ENCODE results near the gene CST11. TPM values are rescaled to one million over a fixed set of nuclear protein-coding genes. Genes with fewer than 3 reads are reported as not detected.

Gene CST11
- polyA plus RNA-seq, 1 donor = not detected

- peak; percentile 90 to 93 for DNase-seq
- Histone ChIP-seq H3K9me3 (ENCODE audit: control insufficient read depth, low read depth, low read length) (no peaks in the 10 kb centered on the region), H3K4me3 (ENCODE audit: low read length) (peak within 1 kb of the TSS; percentile 94), H3K27ac (ENCODE audit: low read length) (peak within 1 kb of the TSS; percentile 5), H3K4me1 (ENCODE audit: control insufficient read depth, insufficient read depth, low read length) (peaks cover 6% of the 10 kb centered on the region), H3K36me3 (ENCODE audit: control insufficient read depth, insufficient read depth, low read length) (no peaks in the 10 kb centered on the region), H3K27me3 (ENCODE audit: control insufficient read depth, insufficient read depth, low read length) (no peaks in the 10 kb centered on the region)
- 0% methylated on average over 2 of the region's 64 CpGs for WGBS (ENCODE audit: insufficient coverage, low lambda C conversion rate)
Measured at GRCh38 chr20:23420943-23421931, 31.4 kb downstream of the CST11 start, which contains the start of gene NAPB. NAPB (minus strand) TSS chr20:23421488; CDS start chr20:23421402, 86 bp downstream.

GRCh38 chr20:23419995-23420901 is 32.4 kb downstream of the CST11 start:
- peak; percentile 20 to 71 for DNase-seq
- Histone ChIP-seq H3K27me3 (ENCODE audit: control insufficient read depth, insufficient read depth, low read length) (no peaks in the 10 kb centered on the region), H3K4me3 (ENCODE audit: low read length) (peak overlapping the region; percentile 94), H3K9me3 (ENCODE audit: control insufficient read depth, low read depth, low read length) (no peaks in the 10 kb centered on the region), H3K27ac (ENCODE audit: low read length) (peak overlapping the region; percentile 5), H3K4me1 (ENCODE audit: control insufficient read depth, insufficient read depth, low read length) (peaks cover 6% of the 10 kb centered on the region), H3K36me3 (ENCODE audit: control insufficient read depth, insufficient read depth, low read length) (no peaks in the 10 kb centered on the region)
- WGBS (ENCODE audit: insufficient coverage, low lambda C conversion rate) = 7% methylated on average over 3 of the region's 58 CpGs

DNA sequence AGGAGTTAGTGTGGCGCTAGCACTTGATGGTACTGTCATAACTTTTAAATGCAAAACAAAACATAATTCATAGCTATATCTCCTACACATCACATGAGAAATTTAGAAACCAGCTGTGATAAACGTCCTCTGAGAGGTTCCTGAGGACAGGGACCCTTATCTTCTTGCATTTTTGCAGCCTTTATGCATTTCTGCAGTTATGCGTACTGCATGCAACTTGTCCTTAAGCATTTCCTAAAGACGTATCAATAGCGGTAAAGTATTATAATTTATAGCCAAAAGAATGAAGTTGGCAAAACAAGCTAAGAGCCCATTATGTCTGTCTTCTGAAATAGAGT is 33.0 kb downstream of the CST11 start:
- Histone ChIP-seq H3K36me3 (ENCODE audit: control insufficient read depth, insufficient read depth, low read length) (no peaks in the 10 kb centered on the region), H3K4me1 (ENCODE audit: control insufficient read depth, insufficient read depth, low read length) (peaks cover 6% of the 10 kb centered on the region), H3K27ac (ENCODE audit: low read length) (no peak overlapping the region), H3K4me3 (ENCODE audit: low read length) (peak overlapping the region; percentile 94), H3K27me3 (ENCODE audit: control insufficient read depth, insufficient read depth, low read length) (no peaks in the 10 kb centered on the region), H3K9me3 (ENCODE audit: control insufficient read depth, low read depth, low read length) (no peaks in the 10 kb centered on the region)
- DNase-seq = no peak
- WGBS (ENCODE audit: insufficient coverage, low lambda C conversion rate) = 88% methylated on average over 1 of the region's 5 CpGs

- Histone ChIP-seq H3K36me3 (ENCODE audit: control insufficient read depth, insufficient read depth, low read length) (no peaks in the 10 kb centered on the region), H3K4me3 (ENCODE audit: low read length) (no peak overlapping the region), H3K9me3 (ENCODE audit: control insufficient read depth, low read depth, low read length) (no peaks in the 10 kb centered on the region), H3K27me3 (ENCODE audit: control insufficient read depth, insufficient read depth, low read length) (no peaks in the 10 kb centered on the region), H3K27ac (ENCODE audit: low read length) (no peak overlapping the region), H3K4me1 (ENCODE audit: control insufficient read depth, insufficient read depth, low read length) (peaks cover 6% of the 10 kb centered on the region)
- no peak for DNase-seq
Measured at GRCh38 chr20:23417861-23418260, 34.8 kb downstream of the CST11 start.

DNA sequence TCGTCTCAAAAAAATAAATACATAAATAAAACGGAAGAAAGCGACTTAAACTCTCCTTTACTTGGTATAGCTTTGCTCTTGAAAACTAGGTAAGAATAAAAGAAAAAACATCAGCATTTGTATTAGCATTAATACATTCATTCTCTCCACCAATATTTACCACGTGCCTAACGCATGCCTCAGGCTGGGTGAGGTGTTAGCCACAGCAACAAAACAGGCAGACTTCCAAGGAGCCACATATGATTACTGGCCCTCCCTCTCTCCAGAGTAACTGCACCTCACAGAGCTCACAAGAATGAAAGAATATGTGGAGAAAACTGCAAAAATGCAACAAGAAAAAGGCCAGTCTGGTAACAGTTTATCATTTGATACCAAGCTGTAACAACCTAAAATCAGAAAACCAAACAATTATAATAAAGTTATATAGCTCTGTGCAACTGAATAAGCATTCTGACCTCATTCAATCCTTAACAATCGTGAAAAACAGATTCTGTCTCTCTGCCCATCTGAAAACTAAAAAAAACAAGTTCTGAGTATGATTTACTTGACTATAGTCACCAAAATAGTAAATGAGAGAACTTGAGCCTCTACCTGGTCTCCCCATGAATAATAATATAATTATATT is 36.6 kb downstream of the CST11 start:
- no peak for DNase-seq

GRCh38 chr20:23415555-23415954 is 37.1 kb downstream of the CST11 start:
- DNase-seq = no peak
- 70% methylated on average over 2 of the region's 5 CpGs for WGBS (ENCODE audit: insufficient coverage, low lambda C conversion rate)
- Histone ChIP-seq H3K9me3 (ENCODE audit: control insufficient read depth, low read depth, low read length) (no peaks in the 10 kb centered on the region), H3K4me1 (ENCODE audit: control insufficient read depth, insufficient read depth, low read length) (peaks cover 3% of the 10 kb centered on the region), H3K27me3 (ENCODE audit: control insufficient read depth, insufficient read depth, low read length) (no peaks in the 10 kb centered on the region), H3K4me3 (ENCODE audit: low read length) (no peak overlapping the region), H3K27ac (ENCODE audit: low read length) (no peak overlapping the region), H3K36me3 (ENCODE audit: control insufficient read depth, insufficient read depth, low read length) (no peaks in the 10 kb centered on the region)

More for the DNA sequence above, 36.6 kb downstream of the CST11 start:
- WGBS (ENCODE audit: insufficient coverage, low lambda C conversion rate) = 100% methylated on average over 2 of the region's 6 CpGs
- Histone ChIP-seq H3K36me3 (ENCODE audit: control insufficient read depth, insufficient read depth, low read length) (no peaks in the 10 kb centered on the region), H3K4me1 (ENCODE audit: control insufficient read depth, insufficient read depth, low read length) (peaks cover 3% of the 10 kb centered on the region), H3K9me3 (ENCODE audit: control insufficient read depth, low read depth, low read length) (no peaks in the 10 kb centered on the region), H3K27ac (ENCODE audit: low read length) (no peak overlapping the region), H3K4me3 (ENCODE audit: low read length) (no peak overlapping the region), H3K27me3 (ENCODE audit: control insufficient read depth, insufficient read depth, low read length) (no peaks in the 10 kb centered on the region)

DNA sequence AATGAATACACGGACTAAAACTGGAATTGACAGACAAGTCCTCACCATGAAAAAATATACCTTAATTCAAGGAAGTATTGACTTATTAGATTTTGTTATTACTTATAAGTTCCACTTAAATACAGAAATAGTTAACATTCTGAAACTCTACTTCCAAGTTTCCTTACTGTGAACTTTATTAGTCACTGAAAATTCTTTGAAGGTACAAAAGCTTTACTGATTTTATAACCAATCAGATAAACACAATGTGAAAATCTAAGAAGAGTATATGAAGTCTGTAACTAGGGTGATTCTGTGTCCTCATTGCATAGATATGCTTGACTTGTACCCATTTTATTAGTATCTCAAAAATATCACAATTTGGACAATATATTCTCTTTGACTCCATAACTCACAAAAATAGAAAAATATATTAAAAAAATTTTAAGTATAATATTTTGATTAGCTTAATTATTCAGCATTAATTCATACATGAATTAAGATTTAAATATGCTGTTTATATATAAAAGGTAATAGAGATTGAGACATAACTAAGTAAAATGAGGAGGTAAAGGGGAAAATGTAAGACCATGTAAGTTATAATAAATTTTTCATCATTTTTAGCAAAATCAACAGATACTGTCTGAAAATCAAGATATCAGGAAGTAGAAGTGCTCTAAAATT is 38.0 kb downstream of the CST11 start:
- no peak overlapping the region for H3K27ac ChIP-seq (ENCODE audit: low read length)
- H3K9me3 ChIP-seq (ENCODE audit: control insufficient read depth, low read depth, low read length) = no peaks in the 10 kb centered on the region
- DNase-seq = no peak
- WGBS (ENCODE audit: insufficient coverage, low lambda C conversion rate) = 100% methylated on average over 1 of the region's 1 CpG
- no peaks in the 10 kb centered on the region for H3K27me3 ChIP-seq (ENCODE audit: control insufficient read depth, insufficient read depth, low read length)
- H3K36me3 ChIP-seq (ENCODE audit: control insufficient read depth, insufficient read depth, low read length) = no peaks in the 10 kb centered on the region
- no peaks in the 10 kb centered on the region for H3K4me1 ChIP-seq (ENCODE audit: control insufficient read depth, insufficient read depth, low read length)
- no peak overlapping the region for H3K4me3 ChIP-seq (ENCODE audit: low read length)

DNA sequence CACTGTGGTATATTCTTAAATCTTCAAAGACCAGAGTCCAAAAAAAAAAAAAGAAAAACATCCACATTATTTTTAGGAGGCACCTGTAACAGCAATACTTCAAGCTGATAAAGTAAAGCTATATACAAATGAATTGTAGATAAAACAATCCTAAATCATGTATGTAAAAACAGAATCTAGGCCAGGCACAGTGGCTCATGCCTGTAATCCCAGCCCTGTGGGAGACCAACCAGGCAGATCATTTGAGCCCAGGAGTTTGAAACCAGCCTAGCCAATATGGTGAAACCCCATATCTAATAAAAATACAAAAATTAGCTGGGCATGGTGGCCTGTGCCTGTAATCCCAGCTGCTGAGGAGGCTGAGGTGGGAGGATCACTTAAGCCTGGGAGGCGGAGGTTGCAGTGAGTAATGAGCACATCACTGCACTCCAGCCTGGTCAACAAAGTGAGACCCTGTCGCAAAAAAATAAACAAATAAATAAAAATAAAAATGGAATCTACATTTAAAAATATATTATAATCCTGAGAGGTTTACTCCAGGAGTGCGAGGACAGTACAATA is 38.7 kb downstream of the CST11 start:
- no peak for DNase-seq
- no peak overlapping the region for H3K4me3 ChIP-seq (ENCODE audit: low read length)
- H3K4me1 ChIP-seq (ENCODE audit: control insufficient read depth, insufficient read depth, low read length) = no peaks in the 10 kb centered on the region
- 100% methylated on average over 1 of the region's 3 CpGs for WGBS (ENCODE audit: insufficient coverage, low lambda C conversion rate)
- no peaks in the 10 kb centered on the region for H3K36me3 ChIP-seq (ENCODE audit: control insufficient read depth, insufficient read depth, low read length)
- no peaks in the 10 kb centered on the region for H3K27me3 ChIP-seq (ENCODE audit: control insufficient read depth, insufficient read depth, low read length)
- no peaks in the 10 kb centered on the region for H3K9me3 ChIP-seq (ENCODE audit: control insufficient read depth, low read depth, low read length)
- no peak overlapping the region for H3K27ac ChIP-seq (ENCODE audit: low read length)

DNA sequence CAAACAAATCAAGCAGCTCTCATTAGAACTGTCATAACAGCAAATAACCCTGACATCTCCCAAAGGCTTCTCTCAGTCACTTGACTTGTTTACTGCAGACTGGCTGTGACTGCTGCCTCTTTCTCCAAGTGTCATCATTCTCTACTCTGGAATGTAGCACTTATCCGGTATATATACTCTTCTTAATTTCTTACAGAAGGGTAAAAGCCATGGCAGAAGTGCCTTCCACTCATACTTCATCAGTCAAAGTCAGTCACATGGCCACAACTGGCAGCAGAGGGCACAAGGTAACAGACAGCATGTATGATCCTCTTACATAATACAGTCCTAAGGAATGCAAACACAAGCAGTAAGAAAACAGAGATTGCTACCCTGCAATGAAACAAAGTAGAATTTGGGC is 40.6 kb downstream of the CST11 start:
- Histone ChIP-seq H3K27me3 (ENCODE audit: control insufficient read depth, insufficient read depth, low read length) (no peaks in the 10 kb centered on the region), H3K27ac (ENCODE audit: low read length) (no peak overlapping the region), H3K9me3 (ENCODE audit: control insufficient read depth, low read depth, low read length) (no peaks in the 10 kb centered on the region), H3K36me3 (ENCODE audit: control insufficient read depth, insufficient read depth, low read length) (no peaks in the 10 kb centered on the region), H3K4me3 (ENCODE audit: low read length) (no peak overlapping the region), H3K4me1 (ENCODE audit: control insufficient read depth, insufficient read depth, low read length) (no peaks in the 10 kb centered on the region)
- DNase-seq = peak in 1 of 2 donors; percentile 17
- no CpG with 5 or more reads among the region's 1 CpG for WGBS (ENCODE audit: insufficient coverage, low lambda C conversion rate)

Measured in large intestine (tissue), 3 donors.